ENCODE results near the gene HYAL3. TPM values are rescaled to one million over a fixed set of nuclear protein-coding genes. Genes with fewer than 3 reads are reported as not detected.
"Not testable (repeated sequence)": the region's sequence is repeated elsewhere in the genome, so short reads cannot be mapped to it uniquely, and the experiment has no call there.

HYAL3 gene
- total RNA-seq, 1 experiment from 2014 or later = 12.0 TPM

DNA sequence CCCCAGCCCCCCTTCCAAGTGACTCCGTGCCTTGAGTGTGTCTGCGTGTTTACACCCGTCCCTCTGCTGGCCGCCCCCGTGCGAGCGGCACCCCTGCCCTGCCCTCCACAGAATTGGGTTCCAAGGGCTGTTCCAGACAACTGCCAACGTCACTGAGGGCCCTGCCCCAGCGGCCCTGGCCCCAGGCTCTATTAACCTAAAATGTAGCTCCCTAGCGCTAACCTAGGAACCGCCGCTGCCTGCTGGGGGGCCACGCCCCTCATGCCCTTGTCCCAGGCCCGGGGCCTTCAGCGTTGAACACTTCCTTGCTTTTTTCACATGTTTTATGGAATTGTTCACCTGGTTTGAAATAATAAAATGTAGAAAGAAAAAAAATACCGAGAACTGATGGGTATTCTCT is 40.2 kb downstream of the HYAL3 start:
- DNase-seq (ENCODE audit: low read depth) = no peak

DNA sequence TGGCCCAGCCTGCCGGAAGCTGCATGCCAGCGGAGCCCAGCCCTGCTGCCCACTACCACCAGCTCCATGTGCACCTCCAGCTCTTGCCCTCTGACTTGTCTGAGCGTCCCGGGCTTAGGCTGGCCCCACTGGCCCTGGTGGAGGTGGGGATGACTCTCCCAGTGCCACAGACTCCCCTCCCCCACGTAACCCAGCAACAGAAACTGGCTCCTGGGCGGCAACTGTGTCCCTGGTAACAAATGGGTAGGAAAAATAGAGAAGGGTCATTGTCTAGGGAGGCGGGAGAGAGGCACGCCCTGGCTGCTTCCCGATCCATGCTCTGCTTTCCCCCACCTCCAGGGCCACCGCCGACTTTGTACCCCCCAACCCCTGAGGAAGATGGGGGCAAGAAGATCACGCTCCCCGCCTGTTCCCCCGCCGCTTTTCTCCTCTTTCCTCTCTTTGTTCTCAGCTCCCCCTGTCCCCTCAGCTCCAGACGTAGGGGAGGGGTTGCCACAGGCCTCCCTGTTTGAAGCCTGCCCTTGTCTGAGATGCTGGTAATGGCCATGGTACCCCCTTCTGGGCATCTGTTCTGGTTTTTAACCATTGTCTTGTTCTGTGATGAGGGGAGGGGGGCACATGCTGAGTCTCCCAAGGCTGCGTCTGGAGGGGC is 41.0 kb downstream of the HYAL3 start:
- DNase-seq (ENCODE audit: low read depth) = no peak

DNA sequence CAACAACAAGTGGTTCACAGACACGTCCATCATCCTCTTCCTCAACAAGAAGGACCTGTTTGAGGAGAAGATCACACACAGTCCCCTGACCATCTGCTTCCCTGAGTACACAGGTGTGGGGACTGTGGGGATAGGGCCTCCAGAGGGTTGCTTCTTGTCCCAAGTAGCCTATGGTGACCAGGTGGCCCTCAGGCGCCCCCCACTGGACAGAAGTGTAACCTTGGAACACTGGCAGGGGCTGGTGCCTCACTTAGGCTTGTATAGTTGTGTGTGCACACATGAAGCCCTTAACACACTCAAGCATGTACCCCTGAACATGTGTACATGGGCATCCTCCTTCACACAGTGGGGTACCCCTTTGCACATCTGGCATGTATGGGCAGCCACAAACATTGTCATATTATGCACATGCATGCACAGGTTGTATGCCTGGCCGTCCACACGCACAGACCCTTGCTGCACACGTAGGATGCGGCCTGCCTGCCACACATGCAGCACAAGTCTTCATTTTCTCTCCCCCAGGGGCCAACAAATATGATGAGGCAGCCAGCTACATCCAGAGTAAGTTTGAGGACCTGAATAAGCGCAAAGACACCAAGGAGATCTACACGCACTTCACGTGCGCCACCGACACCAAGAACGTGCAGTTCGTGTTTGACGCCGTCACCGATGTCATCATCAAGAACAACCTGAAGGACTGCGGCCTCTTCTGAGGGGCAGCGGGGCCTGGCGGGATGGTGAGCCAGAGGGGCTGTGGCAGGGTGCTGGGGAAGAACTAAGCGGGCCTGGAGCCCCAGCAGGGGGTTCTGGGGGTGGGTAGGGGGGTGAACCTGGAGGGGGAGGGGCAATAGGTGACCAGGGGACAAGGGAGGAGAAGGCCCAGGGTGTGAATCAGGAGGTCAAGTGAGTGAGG is 42.0 kb downstream of the HYAL3 start:
- DNase-seq (ENCODE audit: low read depth) = no peak

DNA sequence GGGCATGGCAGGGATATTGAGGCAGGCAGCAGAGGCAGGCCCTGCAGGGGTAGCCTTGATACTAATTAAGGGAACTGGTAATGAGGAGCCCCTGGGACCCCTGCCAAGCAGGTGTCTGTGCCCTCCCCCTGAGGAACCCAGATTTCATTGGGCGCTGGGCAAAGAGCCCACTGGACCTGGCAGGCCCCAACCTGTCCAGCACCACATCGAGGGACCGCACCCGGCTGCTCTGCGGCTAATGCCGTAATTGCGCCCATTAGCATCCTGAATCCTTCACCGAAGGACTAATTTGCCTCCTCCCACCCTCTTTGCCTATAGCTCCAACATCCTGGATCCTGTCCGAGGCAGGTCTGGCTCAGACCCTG is 44.0 kb downstream of the HYAL3 start:
- no peak for DNase-seq (ENCODE audit: low read depth)

DNA sequence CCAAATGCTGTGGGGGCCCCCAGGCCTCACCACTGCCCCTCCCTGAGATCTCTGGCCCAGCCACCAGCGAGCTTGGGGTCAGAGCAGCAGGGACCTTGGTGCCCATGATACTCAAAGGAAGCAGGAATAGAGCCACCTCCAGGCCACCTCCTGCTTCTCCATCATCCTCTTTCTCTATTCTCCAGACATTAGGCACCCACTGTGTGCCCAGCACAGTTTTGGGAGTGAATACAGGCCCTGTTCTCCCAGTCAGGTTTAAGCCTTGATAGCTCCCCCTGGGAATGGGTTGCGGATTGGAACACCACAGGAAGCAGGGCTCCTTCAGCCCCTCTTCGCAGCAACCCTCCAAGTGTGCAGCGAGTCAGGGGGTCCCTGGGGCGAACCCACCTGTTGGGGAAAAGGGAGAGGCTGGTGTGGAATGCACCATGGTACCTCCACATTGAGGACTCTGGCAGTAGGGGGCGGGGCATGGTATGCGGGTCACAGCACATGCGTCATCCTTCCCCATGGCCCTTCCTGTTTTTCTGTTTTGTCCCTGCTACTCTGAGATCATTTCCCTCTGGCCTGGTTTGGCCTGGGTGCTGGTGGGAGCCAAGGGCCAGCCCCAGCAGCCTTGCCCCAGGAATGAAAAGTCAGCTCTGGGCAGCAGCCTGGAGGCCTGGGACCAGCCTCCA is 44.5 kb downstream of the HYAL3 start:
- DNase-seq (ENCODE audit: low read depth) = no peak

DNA sequence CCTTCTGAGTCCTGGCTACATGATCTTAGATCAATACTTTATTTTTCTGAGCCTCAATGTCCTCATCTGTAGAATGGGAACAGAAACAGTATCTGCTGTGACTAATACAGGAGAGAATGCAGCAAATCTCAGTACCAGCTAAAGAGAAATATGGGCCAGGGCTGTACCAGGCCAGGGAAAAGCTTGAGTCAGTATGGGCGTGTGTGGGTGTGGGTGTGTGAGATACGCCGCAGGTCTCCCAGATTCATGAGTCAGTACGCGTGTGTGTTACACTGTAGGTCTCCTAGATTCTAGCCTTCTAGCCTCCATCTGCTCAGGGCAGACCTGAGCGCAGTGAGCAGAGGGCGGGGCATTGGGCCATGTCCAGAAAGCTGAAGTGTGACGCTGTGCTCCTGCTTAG is 48.0 kb downstream of the HYAL3 start:
- peak; percentile 76 for DNase-seq (ENCODE audit: low read depth)

DNA sequence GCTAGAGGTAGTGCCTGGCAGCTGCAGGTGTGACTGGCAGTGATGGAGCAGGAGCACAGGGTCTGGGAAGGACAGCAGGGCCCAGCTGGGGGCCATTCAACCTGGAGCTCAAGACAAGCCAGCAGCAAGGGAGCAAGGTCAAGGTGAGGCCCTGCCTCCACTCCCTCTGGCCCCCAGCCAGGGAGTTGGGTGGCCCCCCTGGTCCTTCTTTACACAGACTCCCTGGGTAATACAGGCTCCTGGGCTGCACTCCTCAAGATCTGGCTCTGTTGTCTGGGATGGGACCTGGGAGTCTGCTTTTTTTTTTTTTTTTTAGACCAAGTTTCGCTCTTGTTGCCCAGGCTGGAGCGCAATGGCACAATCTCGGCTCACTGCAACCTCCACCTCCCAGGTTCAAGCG is 48.7 kb downstream of the HYAL3 start:
- DNase-seq (ENCODE audit: low read depth) = no peak

DNA sequence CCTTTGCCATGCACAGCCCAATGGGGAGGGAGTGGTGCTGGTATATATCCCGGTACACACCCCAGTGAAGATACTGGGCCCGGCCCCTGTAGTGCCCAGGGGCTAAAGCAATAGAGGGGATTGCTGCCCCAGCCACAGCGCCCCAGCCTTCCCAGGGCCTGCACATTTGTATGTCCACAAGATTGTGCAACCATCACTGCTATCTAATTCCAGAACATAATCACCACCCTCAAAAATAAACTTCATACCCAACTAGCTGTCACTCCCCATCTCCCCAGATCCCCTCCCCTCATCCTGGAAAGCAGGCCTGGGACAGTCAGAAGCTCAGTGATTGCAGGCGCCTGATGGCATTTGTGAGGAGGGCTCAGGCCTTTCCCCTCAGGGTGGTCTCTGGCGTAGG is 49.7 kb downstream of the HYAL3 start:
- DNase-seq (ENCODE audit: low read depth) = no peak

DNA sequence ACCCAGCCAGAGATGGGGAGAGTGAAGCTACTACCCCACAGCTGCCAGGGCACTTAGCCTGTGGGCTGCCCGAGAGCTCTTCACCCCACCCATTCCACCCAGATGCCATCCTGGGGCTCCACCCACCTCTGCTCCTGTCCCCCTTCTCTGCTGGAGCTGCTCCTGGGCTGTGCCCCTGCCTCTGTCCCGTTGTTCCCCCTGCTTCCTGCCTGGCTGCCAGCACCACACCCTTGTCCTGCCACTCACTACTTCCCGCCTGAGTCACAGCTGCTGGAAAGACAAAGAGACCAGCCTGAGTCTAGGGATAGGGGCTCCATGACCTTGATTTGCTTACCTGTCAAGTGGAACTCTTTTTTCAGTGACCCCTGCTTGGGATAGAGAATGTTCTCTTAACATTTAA is 50.8 kb downstream of the HYAL3 start:
- no peak for DNase-seq (ENCODE audit: low read depth)

DNA sequence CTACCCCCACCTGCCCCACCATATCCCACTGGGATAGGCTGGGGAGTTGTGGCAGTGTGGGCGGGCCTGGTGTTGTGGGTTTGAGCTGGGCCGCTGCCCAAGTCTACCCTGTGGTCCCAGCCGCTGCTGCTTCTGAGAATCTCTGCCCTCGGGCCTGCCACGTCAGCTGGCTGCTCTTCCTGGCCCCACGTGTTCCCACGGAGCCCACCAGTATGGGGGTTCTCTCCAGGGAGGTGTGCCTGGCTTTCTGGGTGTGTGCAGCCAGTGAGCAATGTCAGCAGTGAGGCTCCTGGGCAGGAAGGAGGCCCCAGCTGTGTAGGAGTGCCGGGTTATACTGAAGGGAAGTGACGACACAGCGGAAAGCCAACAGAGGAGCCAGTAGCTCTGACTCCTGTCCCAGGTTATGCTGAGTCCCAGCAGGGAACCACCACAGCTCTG is 52.7 kb downstream of the HYAL3 start:
- DNase-seq (ENCODE audit: low read depth) = peak; percentile 100

DNA sequence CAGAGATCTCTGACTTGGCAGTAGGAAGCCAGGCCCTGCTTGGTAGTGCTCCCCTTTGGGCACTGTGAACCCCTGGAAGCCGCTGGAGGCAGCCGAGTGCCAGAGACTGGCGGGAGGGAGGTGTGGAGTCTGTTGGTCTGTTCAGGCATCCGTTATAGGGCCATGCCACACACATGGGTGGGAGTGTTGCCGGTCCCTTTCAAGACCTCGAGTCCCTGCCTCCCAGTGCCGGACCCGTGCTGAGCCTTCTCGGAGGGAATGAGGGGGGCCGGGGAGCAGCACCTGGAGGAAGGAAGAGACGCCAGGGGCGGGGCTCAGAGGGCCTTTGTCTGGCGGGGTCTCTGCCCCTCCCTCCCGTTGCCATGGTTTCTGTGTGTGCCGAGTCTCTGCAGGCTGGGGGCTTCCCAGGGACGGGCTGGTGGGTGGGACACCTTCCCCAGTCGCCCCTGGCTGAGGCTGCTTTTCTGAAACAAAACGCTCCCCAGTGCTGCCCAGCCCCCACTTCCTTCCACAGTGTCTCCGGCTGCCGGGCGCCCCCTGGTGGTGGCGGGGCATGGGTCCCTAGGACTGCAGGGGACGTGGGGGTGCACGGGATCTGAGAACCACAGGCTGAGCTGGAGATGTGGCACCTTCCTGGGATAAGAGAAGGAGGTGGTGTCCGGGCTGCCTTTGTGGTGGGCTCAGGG is 53.2 kb downstream of the HYAL3 start:
- DNase-seq (ENCODE audit: low read depth) = peak; percentile 62

DNA sequence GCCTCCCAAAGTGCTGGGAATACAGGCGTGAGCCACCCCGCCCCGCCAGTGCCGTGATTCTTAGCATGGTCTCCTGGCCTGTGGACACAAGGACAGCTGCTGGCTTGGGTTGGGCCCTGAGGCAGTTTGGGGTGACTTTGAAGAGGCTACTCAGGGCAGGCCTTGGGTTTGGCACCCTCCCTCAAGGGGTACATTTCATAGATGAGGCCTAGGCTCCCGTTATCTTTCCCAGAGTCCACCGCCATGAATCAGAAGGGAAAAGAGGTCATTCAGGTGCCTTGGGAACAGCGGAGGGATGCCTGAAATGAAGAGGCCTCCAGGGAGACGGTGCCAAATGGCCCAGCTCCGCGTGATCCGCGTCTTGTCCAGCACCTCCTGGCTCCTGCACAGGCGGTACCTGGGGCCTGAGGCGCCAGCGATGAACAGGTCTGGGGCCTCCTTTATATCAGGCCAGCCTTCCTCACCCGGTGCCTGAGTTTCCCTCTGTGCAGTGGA is 53.9 kb downstream of the HYAL3 start:
- peak; percentile 70 for DNase-seq (ENCODE audit: low read depth)

DNA sequence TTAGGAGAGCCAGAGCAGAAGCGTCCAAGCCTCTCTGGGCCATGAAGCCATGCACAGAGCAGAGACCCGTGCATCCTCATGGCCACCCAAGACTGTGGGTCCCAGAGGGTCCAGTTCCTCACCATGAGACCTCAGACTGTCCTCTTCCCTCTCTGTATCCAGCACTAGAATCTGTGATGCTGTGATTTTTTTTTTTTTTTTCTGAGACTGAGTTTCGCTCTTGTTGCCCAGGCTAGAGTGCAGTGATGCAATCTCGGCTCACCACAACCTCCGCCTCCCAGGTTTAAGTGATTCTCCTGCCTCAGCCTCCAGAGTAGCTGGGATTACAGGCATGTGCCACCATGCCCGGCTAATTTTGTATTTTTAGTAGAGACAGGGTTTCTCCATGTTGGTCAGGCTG is 54.4 kb downstream of the HYAL3 start:
- not testable (repeated sequence) for DNase-seq (ENCODE audit: low read depth)

DNA sequence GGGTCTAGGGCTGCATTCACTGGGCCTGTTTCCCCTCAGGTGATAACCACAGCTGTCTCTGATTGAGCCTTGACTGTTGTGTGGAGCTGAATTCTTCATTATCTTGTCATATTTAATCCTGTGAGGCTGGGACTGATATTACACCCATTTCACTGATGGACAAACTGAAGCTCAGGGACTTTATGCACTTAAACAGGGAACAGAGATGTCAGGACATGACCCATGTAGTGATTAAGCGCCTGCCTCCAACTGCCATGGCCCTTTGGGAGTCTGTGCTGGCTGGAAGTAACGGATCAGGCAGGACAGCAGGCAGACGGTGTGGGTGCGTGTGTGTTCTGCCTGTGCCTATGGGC is 55.7 kb downstream of the HYAL3 start:
- no peak for DNase-seq (ENCODE audit: low read depth)

DNA sequence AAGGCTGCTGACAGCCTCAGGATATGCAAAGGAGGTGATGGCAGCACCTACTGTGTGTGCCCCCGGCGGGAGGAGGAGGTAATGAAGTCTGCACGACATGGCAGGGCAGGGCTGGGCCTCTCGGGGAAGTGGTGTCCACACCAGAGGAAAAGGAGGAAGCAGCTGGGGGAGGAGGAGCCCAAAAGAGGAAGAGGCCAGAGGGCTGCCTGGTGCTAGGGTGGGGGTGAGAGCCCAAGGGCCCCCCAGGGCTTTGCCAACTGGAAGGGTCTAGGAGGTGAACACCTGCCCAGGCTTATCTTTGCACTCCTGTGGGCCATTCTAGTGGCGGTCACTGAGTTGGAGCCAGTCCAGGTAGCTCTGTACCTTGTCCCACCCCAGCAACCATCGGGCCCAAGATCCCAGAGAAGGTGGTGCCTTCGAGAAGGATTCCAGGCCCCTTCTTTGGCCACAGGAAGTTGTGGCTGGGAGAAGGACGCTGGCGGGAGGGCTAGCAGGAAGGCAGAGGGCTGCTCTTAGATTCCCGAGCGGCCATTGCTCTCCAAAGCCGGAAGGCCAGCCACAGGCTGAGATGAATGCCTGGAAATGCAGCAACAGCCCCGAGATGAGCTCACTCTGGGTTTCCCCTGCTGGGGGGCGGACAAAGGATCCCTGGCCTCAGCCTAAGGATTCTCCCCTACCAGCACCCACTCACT is 56.2 kb downstream of the HYAL3 start:
- peak; percentile 85 for DNase-seq (ENCODE audit: low read depth)

Other genes with a start within 250 kb of the HYAL3 start
- 81.7 and 108 TPM in 2 replicates for gene RBM5, start 210.5 kb downstream of the HYAL3 start, total RNA-seq (2014; rRNA removed; shearing (Covaris generic))
- gene SEMA3F, start 144.1 kb downstream of the HYAL3 start, total RNA-seq (2014; rRNA removed; shearing (Covaris generic)) = 1.5 and 1.9 TPM in 2 replicates
- not detected in 2 replicates for gene GNAT1, start 107.8 kb downstream of the HYAL3 start, total RNA-seq (2014; rRNA removed; shearing (Covaris generic))
- gene SLC38A3, start 94.1 kb downstream of the HYAL3 start, total RNA-seq (2014; rRNA removed; shearing (Covaris generic)) = not detected in 2 replicates
- gene GNAI2, start 63.2 kb downstream of the HYAL3 start, total RNA-seq (2014; rRNA removed; shearing (Covaris generic)) = 302 and 305 TPM in 2 replicates
- 3.1 and 5.6 TPM in 2 replicates for gene SEMA3B, start 30.3 kb downstream of the HYAL3 start, total RNA-seq (2014; rRNA removed; shearing (Covaris generic))
- gene LSMEM2, start 20.3 kb downstream of the HYAL3 start, total RNA-seq (2014; rRNA removed; shearing (Covaris generic)) = not detected in 2 replicates
- gene IFRD2, start 7.0 kb downstream of the HYAL3 start, total RNA-seq (2014; rRNA removed; shearing (Covaris generic)) = 97.9 and 116 TPM in 2 replicates
- gene NAA80, start within 50 bp of the HYAL3 start, total RNA-seq (2014; rRNA removed; shearing (Covaris generic)) = 14.6 and 16.1 TPM in 2 replicates
- gene HYAL1, start 4.2 kb upstream of the HYAL3 start, total RNA-seq (2014; rRNA removed; shearing (Covaris generic)) = 0.29 and 0.72 TPM in 2 replicates
- 42.2 and 52.3 TPM in 2 replicates for gene HYAL2, start 23.3 kb upstream of the HYAL3 start, total RNA-seq (2014; rRNA removed; shearing (Covaris generic))
- gene TUSC2, start 28.8 kb upstream of the HYAL3 start, total RNA-seq (2014; rRNA removed; shearing (Covaris generic)) = 26.8 and 33.7 TPM in 2 replicates
- gene RASSF1, start 41.4 kb upstream of the HYAL3 start, total RNA-seq (2014; rRNA removed; shearing (Covaris generic)) = 51.7 and 77.8 TPM in 2 replicates
- gene ZMYND10, start 46.3 kb upstream of the HYAL3 start, total RNA-seq (2014; rRNA removed; shearing (Covaris generic)) = 2.9 and 5.2 TPM in 2 replicates
- gene NPRL2, start 51.4 kb upstream of the HYAL3 start, total RNA-seq (2014; rRNA removed; shearing (Covaris generic)) = 26.2 and 35.7 TPM in 2 replicates
- 39.7 and 49.1 TPM in 2 replicates for gene CYB561D2, start 51.5 kb upstream of the HYAL3 start, total RNA-seq (2014; rRNA removed; shearing (Covaris generic))
- 42.5 and 45.4 TPM in 2 replicates for gene TMEM115, start 60.1 kb upstream of the HYAL3 start, total RNA-seq (2014; rRNA removed; shearing (Covaris generic))
- under 0.01 TPM in 1 of 2 replicates, not detected in the other for gene CACNA2D2, start 204.2 kb upstream of the HYAL3 start, total RNA-seq (2014; rRNA removed; shearing (Covaris generic))

Data from RPMI7951 (cell line).